ENCODE measurements around the gene SOWAHD. TPM values are rescaled to one million over a fixed set of nuclear protein-coding genes. Genes with fewer than 3 reads are reported as not detected.

The SOWAHD gene
- total RNA-seq, 4 donors from 2014 or later, result 0.64 to 1.5 TPM; not detected in 2

DNA sequence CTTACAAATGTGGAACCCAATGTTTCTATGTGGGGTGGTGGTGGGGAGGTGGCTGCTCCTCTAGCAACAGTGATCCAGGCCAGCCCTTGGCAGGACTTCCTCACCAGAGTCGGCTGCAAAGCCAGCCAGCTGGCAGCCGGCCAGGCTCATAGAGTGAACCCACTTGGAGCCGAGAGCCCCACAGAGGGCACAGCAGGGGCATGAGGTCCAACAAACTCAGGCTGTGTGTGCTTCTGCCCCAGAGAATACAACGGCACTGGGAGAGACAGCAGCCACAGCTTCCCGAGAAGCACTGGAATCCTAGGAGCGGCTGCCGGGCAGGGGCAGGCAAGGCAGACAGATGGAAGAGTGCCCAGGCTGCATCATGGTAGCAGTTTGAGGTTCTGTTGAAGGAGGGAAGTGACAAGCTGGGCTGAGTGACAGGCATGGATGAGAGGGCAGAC is 23.5 kb upstream of the SOWAHD start:
- Histone ChIP-seq H3K9me3 (no peaks in the 10 kb centered on the region), H3K4me1 (no peaks in the 10 kb centered on the region), H3K4me3 (no peak overlapping the region), H3K36me3 (no peaks in the 10 kb centered on the region), H3K27me3 (no peaks in the 10 kb centered on the region), H3K27ac (no peak overlapping the region)
- TF ChIP-seq EP300 (IDR thresholded peaks at IDR 0.05; ENCODE audit: low read depth) (no peak), POLR2AphosphoS5 (IDR thresholded peaks at IDR 0.05) (no peak), POLR2A (IDR thresholded peaks at IDR 0.05) (no peak)
- TF ChIP-seq, protein P1, sequence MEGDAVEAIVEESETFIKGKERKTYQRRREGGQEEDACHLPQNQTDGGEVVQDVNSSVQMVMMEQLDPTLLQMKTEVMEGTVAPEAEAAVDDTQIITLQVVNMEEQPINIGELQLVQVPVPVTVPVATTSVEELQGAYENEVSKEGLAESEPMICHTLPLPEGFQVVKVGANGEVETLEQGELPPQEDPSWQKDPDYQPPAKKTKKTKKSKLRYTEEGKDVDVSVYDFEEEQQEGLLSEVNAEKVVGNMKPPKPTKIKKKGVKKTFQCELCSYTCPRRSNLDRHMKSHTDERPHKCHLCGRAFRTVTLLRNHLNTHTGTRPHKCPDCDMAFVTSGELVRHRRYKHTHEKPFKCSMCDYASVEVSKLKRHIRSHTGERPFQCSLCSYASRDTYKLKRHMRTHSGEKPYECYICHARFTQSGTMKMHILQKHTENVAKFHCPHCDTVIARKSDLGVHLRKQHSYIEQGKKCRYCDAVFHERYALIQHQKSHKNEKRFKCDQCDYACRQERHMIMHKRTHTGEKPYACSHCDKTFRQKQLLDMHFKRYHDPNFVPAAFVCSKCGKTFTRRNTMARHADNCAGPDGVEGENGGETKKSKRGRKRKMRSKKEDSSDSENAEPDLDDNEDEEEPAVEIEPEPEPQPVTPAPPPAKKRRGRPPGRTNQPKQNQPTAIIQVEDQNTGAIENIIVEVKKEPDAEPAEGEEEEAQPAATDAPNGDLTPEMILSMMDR (IDR thresholded peaks at IDR 0.05), result no peak
- intact Hi-C loops (cut with DNase I; ENCODE audit: low total_unique reads), result no loop called here
- WGBS, 2 donors (ENCODE audit: low coverage in 1 of 2), result 53% methylated on average over 7 of the region's 7 CpGs; no CpG with 5 or more reads in 1 of the 2 donors
- DNase-seq, result peak; percentile 19
- in situ Hi-C loops (cut with MboI; ENCODE audit: low pct_ligation_motif_present in 1 of 4, low pct_unique_long_range_greater_than_20kb in 1 of 4, low sequenced_read_pairs in 3 of 4), result loop anchor here in 2 of 4 donors (10.0 to 25.0 kb wide), 2 partner anchors 220 to 223 kb away; no protein-coding TSS in a partner anchor

DNA sequence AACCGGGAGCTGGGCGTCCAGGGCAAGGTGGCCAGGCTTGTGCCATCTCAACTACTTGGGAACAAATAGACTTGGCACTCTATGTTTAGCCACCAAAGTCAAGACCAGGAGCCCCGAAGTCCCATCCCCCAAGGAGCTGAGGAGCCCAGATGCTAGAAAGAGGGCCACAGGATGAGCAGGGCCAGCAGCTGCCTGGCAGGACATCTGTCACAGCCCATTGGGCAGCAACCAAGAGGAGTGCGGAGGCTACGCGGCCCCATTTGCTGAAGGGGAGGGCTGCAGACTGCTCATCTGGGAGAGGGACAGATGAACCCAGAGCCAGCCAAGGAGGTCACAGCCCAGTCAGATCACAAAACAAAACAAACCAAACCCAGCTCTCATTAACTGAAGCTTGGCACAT is 22.9 kb upstream of the SOWAHD start:
- H3K4me3 ChIP-seq, result no peak overlapping the region
- no peaks in the 10 kb centered on the region for H3K4me1 ChIP-seq
- no peak for TF ChIP-seq POLR2A (IDR thresholded peaks at IDR 0.05)
- TF ChIP-seq, protein P1 (IDR thresholded peaks at IDR 0.05), result no peak
- no peak for TF ChIP-seq POLR2AphosphoS5 (IDR thresholded peaks at IDR 0.05)
- no peak for TF ChIP-seq EP300 (IDR thresholded peaks at IDR 0.05; ENCODE audit: low read depth)
- DNase-seq, result no peak
- H3K27me3 ChIP-seq, result no peaks in the 10 kb centered on the region
- H3K27ac ChIP-seq, result no peak overlapping the region
- in situ Hi-C loops (cut with MboI; ENCODE audit: low pct_ligation_motif_present in 1 of 4, low pct_unique_long_range_greater_than_20kb in 1 of 4, low sequenced_read_pairs in 3 of 4) (loop anchor here in 2 of 4 donors (10.0 to 25.0 kb wide), 2 partner anchors 221 to 223 kb away; no protein-coding TSS in a partner anchor), intact Hi-C loops (cut with DNase I; ENCODE audit: low total_unique reads) (no loop called here)
- H3K9me3 ChIP-seq, result no peaks in the 10 kb centered on the region
- H3K36me3 ChIP-seq, result no peaks in the 10 kb centered on the region
- 87% methylated on average over 6 of the region's 6 CpGs; no CpG with 5 or more reads in 1 of the 2 donors for WGBS, 2 donors (ENCODE audit: low coverage in 1 of 2)

DNA sequence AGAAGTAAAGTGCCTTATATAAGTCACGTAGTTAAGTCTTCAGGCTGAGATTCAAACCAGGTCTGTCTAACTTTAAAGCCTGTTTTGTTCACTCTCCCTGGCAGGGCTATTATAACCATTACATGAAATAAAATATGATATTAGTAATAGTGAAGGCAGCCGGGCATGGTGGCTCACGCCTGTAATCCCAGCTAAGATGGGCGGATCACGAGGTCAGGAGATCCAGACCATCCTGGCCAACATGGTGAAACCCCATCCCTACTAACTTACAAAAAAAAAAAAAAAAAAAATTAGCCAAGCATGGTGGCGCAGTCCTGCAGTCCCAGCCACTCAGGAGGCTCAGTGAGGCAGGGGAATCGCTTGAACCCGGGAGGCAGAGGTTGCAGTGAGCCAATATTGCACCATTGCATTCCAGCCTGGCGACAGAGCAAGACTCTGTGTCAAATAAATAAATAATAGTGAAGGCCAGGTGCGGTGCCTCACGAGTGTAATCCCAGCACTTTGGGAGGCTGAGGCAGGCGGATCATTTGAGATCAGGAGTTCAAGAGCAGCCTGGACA is 22.1 kb upstream of the SOWAHD start:
- H3K4me3 ChIP-seq, result no peak overlapping the region
- no peaks in the 10 kb centered on the region for H3K9me3 ChIP-seq
- no peak overlapping the region for H3K27ac ChIP-seq
- in situ Hi-C loops (cut with MboI; ENCODE audit: low pct_ligation_motif_present in 1 of 4, low pct_unique_long_range_greater_than_20kb in 1 of 4, low sequenced_read_pairs in 3 of 4) (loop anchor here in 2 of 4 donors (10.0 to 25.0 kb wide), 2 partner anchors 221 to 224 kb away; no protein-coding TSS in a partner anchor), intact Hi-C loops (cut with DNase I; ENCODE audit: low total_unique reads) (no loop called here)
- TF ChIP-seq, protein P1 (IDR thresholded peaks at IDR 0.05), result no peak
- TF ChIP-seq EP300 (IDR thresholded peaks at IDR 0.05; ENCODE audit: low read depth) (no peak), POLR2A (IDR thresholded peaks at IDR 0.05) (no peak), POLR2AphosphoS5 (IDR thresholded peaks at IDR 0.05) (no peak)
- no peaks in the 10 kb centered on the region for H3K4me1 ChIP-seq
- WGBS, 2 donors (ENCODE audit: low coverage in 1 of 2), result 77 to 100% methylated on average over 1 to 12 of the region's 12 CpGs
- H3K36me3 ChIP-seq, result no peaks in the 10 kb centered on the region
- no peaks in the 10 kb centered on the region for H3K27me3 ChIP-seq
- DNase-seq, result no peak

DNA sequence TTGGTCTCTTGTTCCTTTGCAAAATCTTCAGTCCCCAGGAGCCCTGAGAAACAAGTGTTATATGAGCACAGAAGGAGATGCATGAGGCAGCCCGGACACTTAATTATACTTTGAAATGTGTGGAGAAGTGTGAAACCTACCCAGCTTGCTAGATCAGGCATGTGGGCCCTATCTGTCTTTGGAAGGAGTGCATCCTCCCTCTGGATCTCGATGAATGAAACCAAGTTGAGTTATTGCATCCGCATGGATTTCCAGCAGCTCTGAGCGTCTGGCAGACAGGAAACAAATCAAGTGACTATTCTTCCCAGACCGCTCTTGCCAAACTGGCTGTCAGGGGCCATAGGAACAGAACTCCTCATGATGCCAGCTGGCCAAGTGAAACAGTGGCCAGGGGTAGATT is 19.6 kb upstream of the SOWAHD start:
- intact Hi-C loops (cut with DNase I; ENCODE audit: low total_unique reads), result no loop called here

More for the DNA sequence above, 19.6 kb upstream of the SOWAHD start:
- TF ChIP-seq, protein P1 (IDR thresholded peaks at IDR 0.05), result no peak
- no peak for TF ChIP-seq POLR2AphosphoS5 (IDR thresholded peaks at IDR 0.05)
- TF ChIP-seq POLR2A (IDR thresholded peaks at IDR 0.05), result no peak
- no peak for TF ChIP-seq EP300 (IDR thresholded peaks at IDR 0.05; ENCODE audit: low read depth)
- H3K27me3 ChIP-seq, result no peaks in the 10 kb centered on the region
- no peak for DNase-seq
- H3K9me3 ChIP-seq, result no peaks in the 10 kb centered on the region
- H3K36me3 ChIP-seq, result no peaks in the 10 kb centered on the region
- WGBS, 2 donors (ENCODE audit: low coverage in 1 of 2), result 63% methylated on average over 3 to 5 of the region's 5 CpGs
- no peaks in the 10 kb centered on the region for H3K4me1 ChIP-seq
- H3K4me3 ChIP-seq, result no peak overlapping the region
- H3K27ac ChIP-seq, result no peak overlapping the region
- in situ Hi-C loops (cut with MboI; ENCODE audit: low pct_ligation_motif_present in 1 of 4, low pct_unique_long_range_greater_than_20kb in 1 of 4, low sequenced_read_pairs in 3 of 4), result loop anchor here in 2 of 4 donors (10.0 to 25.0 kb wide), 2 partner anchors 224 to 226 kb away; no protein-coding TSS in a partner anchor
